GM23338 (cell line): ENCODE data around the gene EIF3J. TPM values are rescaled to one million over a fixed set of nuclear protein-coding genes. Genes with fewer than 3 reads are reported as not detected.

ENCODE experiments used
- ATAC-seq: fragments of 200-7000 bp; cut with Tn5 transposase; 3 replicates; pipeline ENCODE4 v1.9.1; 2020
- DNase-seq: peaks from one replicate; pipeline ENCODE4 v3.0.0-alpha.2; 2015; ENCODE audit warnings: low spot score
- H2AFZ ChIP-seq: fragments of 200-600 bp; sonication (generic); 2 replicates; pipeline ENCODE4 v1.8.0; 2016; ENCODE audit warnings: antibody characterized with exemption, mild to moderate bottlenecking, moderate library complexity
- H3F3A ChIP-seq: fragments of 200-600 bp; sonication (generic); replicated peaks from 2 replicates; pipeline ENCODE4 v1.8.0; 2017; ENCODE audit warnings: antibody characterized with exemption, mixed run types, low read depth
- H3K27ac ChIP-seq: fragments of 200-600 bp; sonication (generic); 2 replicates; pipeline ENCODE4 v1.6.1; 2016; ENCODE audit warnings: low read depth
- H3K27me3 ChIP-seq: fragments of 200-600 bp; sonication (generic); 2 replicates; pipeline ENCODE4 v1.8.0; 2016; ENCODE audit warnings: mild to moderate bottlenecking, mixed run types, moderate library complexity; ENCODE audit not compliant: insufficient read depth
- H3K36me3 ChIP-seq: fragments of 200-600 bp; sonication (generic); 2 replicates; pipeline ENCODE4 v1.8.0; 2016; ENCODE audit warnings: mild to moderate bottlenecking; ENCODE audit not compliant: insufficient read depth
- H3K4me1 ChIP-seq: fragments of 200-600 bp; sonication (generic); 2 replicates; pipeline ENCODE4 v1.8.0; 2016; ENCODE audit warnings: mild to moderate bottlenecking, moderate library complexity; ENCODE audit not compliant: insufficient read depth
- H3K4me2 ChIP-seq: fragments of 200-600 bp; sonication (generic); 2 replicates; pipeline ENCODE4 v1.7.1; 2017; ENCODE audit warnings: mixed run types
- H3K4me3 ChIP-seq: fragments of 200-600 bp; sonication (generic); 2 replicates; pipeline ENCODE4 v1.6.1; 2016; ENCODE audit warnings: mixed run types
- H3K79me2 ChIP-seq: fragments of 200-600 bp; sonication (generic); replicated peaks from 2 replicates; pipeline ENCODE4 v1.8.0; 2017; ENCODE audit warnings: mild to moderate bottlenecking; ENCODE audit not compliant: insufficient read depth
- H3K9me2 ChIP-seq: fragments of 200-600 bp; sonication (generic); 2 replicates; pipeline ENCODE4 v1.8.0; 2017; ENCODE audit not compliant: insufficient read depth
- H4K20me1 ChIP-seq: fragments of 200-600 bp; sonication (generic); replicated peaks from 2 replicates; pipeline ENCODE4 v1.8.0; 2017; ENCODE audit warnings: mild to moderate bottlenecking; ENCODE audit not compliant: insufficient read depth
- H3K27ac Mint-ChIP-seq: 2 replicates; pipeline ENCODE4 v1.8.0; 2020; ENCODE audit warnings: inconsistent platforms, mild to moderate bottlenecking, moderate library complexity, mixed read lengths
- H3K27me3 Mint-ChIP-seq: 3 replicates; pipeline ENCODE4 v1.8.0; 2022; ENCODE audit warnings: low read depth, mild to moderate bottlenecking, moderate library complexity, mixed read lengths, inconsistent platforms; ENCODE audit not compliant: insufficient read depth, poor library complexity
- H3K36me3 Mint-ChIP-seq: 3 replicates; pipeline ENCODE4 v1.8.0; 2021; ENCODE audit warnings: low read depth, mild to moderate bottlenecking, inconsistent platforms, moderate library complexity, mixed read lengths
- H3K4me1 Mint-ChIP-seq: 3 replicates; pipeline ENCODE4 v1.8.0; 2020; ENCODE audit warnings: mild to moderate bottlenecking, inconsistent platforms, mixed read lengths
- H3K4me3 Mint-ChIP-seq: 3 replicates; pipeline ENCODE4 v1.8.0; 2021; ENCODE audit warnings: moderate library complexity, mild to moderate bottlenecking, inconsistent platforms, mixed read lengths
- H3K9me3 Mint-ChIP-seq: 3 replicates; pipeline ENCODE4 v1.8.0; 2020; ENCODE audit warnings: moderate library complexity, mild to moderate bottlenecking, inconsistent platforms, mixed read lengths
- CREB1 ChIP-seq: fragments of 250-450 bp; sonication (Bioruptor Pico); IDR thresholded peaks from 2 replicates; pipeline ENCODE4 v1.5.0; 2020; ENCODE audit warnings: low read depth, mild to moderate bottlenecking, moderate library complexity
- CTCF ChIP-seq, 2 experiments: fragments of 200-600 bp in 1 of 2; sonication (generic) in 1 of 2; conservative IDR thresholded peaks; 2 replicates each; pipeline versions ENCODE4 v1.5.1 to v1.6.1; 2016 to 2017; ENCODE audit warnings: antibody characterized with exemption in 2 of 2, low read depth in 2 of 2, mild to moderate bottlenecking in 2 of 2, moderate library complexity in 1 of 2
- ETS1 ChIP-seq: IDR thresholded peaks from 2 replicates; pipeline ENCODE4 v1.6.1; 2016; ENCODE audit warnings: antibody characterized with exemption
- EZH2 ChIP-seq: fragments of 200-600 bp; sonication (generic); IDR thresholded peaks from one replicate; pipeline ENCODE4 v1.8.0; 2017; ENCODE audit warnings: antibody characterized with exemption, mild to moderate bottlenecking, low read depth; ENCODE audit not compliant: unreplicated experiment
- EZH2phosphoT487 ChIP-seq: fragments of 200-600 bp; sonication (generic); IDR thresholded peaks from one replicate; pipeline ENCODE4 v1.8.1; 2018; ENCODE audit warnings: antibody characterized with exemption; ENCODE audit not compliant: unreplicated experiment
- JUNB ChIP-seq: IDR thresholded peaks from one replicate; pipeline ENCODE4 v1.6.1; 2016; ENCODE audit warnings: antibody characterized with exemption; ENCODE audit not compliant: unreplicated experiment
- NANOG ChIP-seq: IDR thresholded peaks from 2 replicates; pipeline ENCODE4 v1.6.1; 2016; ENCODE audit warnings: antibody characterized with exemption, borderline replicate concordance
- POLR2AphosphoS5 ChIP-seq: IDR thresholded peaks from 2 replicates; pipeline ENCODE4 v1.6.1; 2016; ENCODE audit warnings: antibody characterized with exemption, low read depth
- REST ChIP-seq: IDR thresholded peaks from one replicate; pipeline ENCODE4 v1.6.1; 2018; ENCODE audit warnings: antibody characterized with exemption; ENCODE audit not compliant: unreplicated experiment
- STAT1 ChIP-seq: IDR thresholded peaks from one replicate; pipeline ENCODE4 v1.6.1; 2016; ENCODE audit warnings: antibody characterized with exemption; ENCODE audit not compliant: unreplicated experiment
- ZNF114 ChIP-seq: fragments of 250-450 bp; sonication (Bioruptor Pico); IDR thresholded peaks from 2 replicates; pipeline ENCODE4 v1.5.0; 2020; ENCODE audit warnings: mild to moderate bottlenecking, moderate library complexity
- ZNF331 ChIP-seq: fragments of 250-450 bp; sonication (Bioruptor Pico); IDR thresholded peaks from 2 replicates; pipeline ENCODE4 v1.5.0; 2020; ENCODE audit warnings: low read depth, mild to moderate bottlenecking, moderate library complexity
- ZNF462 ChIP-seq: fragments of 250-450 bp; sonication (Bioruptor Pico); IDR thresholded peaks from 2 replicates; pipeline ENCODE4 v1.5.0; 2020; ENCODE audit warnings: mild to moderate bottlenecking, moderate library complexity
- polyA plus RNA-seq: library from polyadenylated mRNA; unstranded; fragments of >200 nt; fragmentation: Nextera tagmentation; extraction: Ambion mirVana; gene quantifications from 2 replicates; pipeline ENCODE4 v1.2.1, GENCODE V29; 2016
- total RNA-seq: library from RNA; depleted of rRNA; stranded (reverse); fragments of >200 nt; shearing (Covaris generic); gene quantifications from 2 replicates; pipeline ENCODE4 v1.2.3, GENCODE V29; 2014

EIF3J gene
- total and polyA plus RNA-seq, 2 experiments from 2014 or later, result 62.7 to 66.6 TPM

GRCh38 chr15:44591326-44591725 is 54.4 kb downstream of the EIF3J start:
- Histone ChIP-seq H3K79me2 (no peaks in the 10 kb centered on the region), H3K4me3 (no peak overlapping the region), H3F3A (no peaks in the 10 kb centered on the region), H3K4me1 (no peaks in the 10 kb centered on the region), H2AFZ (no peak overlapping the region), H3K27me3 (no peaks in the 10 kb centered on the region), H4K20me1 (0 out of 2 replicates have a peak, but pooled peaks cover 7% of the 10 kb centered on the region), H3K27ac (no peak overlapping the region), H3K9me2 (no peaks in the 10 kb centered on the region), H3K4me2 (no peak overlapping the region), H3K36me3 (peaks cover 29% of the 10 kb centered on the region)
- H3K9me3 Mint-ChIP-seq, result no peaks in the 10 kb centered on the region
- DNase-seq, result no peak
- peaks cover 2% of the 10 kb centered on the region for H3K27me3 Mint-ChIP-seq
- no peak overlapping the region for H3K27ac Mint-ChIP-seq
- no peaks in the 10 kb centered on the region for H3K4me1 Mint-ChIP-seq
- H3K4me3 Mint-ChIP-seq, result no peak overlapping the region
- H3K36me3 Mint-ChIP-seq, result peaks cover 49% of the 10 kb centered on the region
- ATAC-seq, result no peak
- TF ChIP-seq ZNF114 (CRISPR knock-in tag) (no peak), POLR2AphosphoS5 (no peak), CTCF (conservative IDR thresholded peaks at IDR 0.05; ENCODE audit: low read depth in 2 of 2) (no peak), EZH2 (no peak), NANOG (no peak), ZNF331 (CRISPR knock-in tag) (no peak), JUNB (no peak), EZH2phosphoT487 (no peak), REST (no peak), STAT1 (no peak), ETS1 (no peak), ZNF462 (CRISPR knock-in tag) (no peak), CREB1 (CRISPR knock-in tag) (no peak)
